IMR-90 (cell line): ENCODE data around the gene EIF4B. TPM values are rescaled to one million over a fixed set of nuclear protein-coding genes. Genes with fewer than 3 reads are reported as not detected.
A peak's percentile ranks its signal among the peaks of the same experiment; 100 is the strongest.

Experiments
- ATAC-seq: fragments of 200-7000 bp; cut with Tn5 transposase; 2 replicates; pipeline ENCODE4 v1.9.1; 2020; ENCODE audit warnings: low read depth, mild to moderate bottlenecking, moderate library complexity
- BruUV-seq: library from RNA; stranded (reverse); fragments of 400-500 nt; replicated peaks from 2 replicates; lab custom pipeline; 2021; lab: Mats Ljungman, UMichigan
- CTCF ChIA-PET: fragments of 300-600 bp; formaldehyde crosslinking; extraction: SDS; loops from one replicate; lab custom pipeline; 2021; ENCODE audit warnings: antibody characterized with exemption; lab: Yijun Ruan, JAX
- POLR2A ChIA-PET: fragments of 300-600 bp; sonication (Branson Sonifier 250); formaldehyde crosslinking; loops from one replicate; lab custom pipeline; 2022; ENCODE audit warnings: antibody characterized with exemption; ENCODE audit not compliant: unreplicated experiment; lab: Charles Lee
- DNase-seq: peaks from one replicate; pipeline ENCODE4 v3.0.0; 2013
- H2AFZ ChIP-seq: replicated peaks from 2 replicates; pipeline ENCODE3; 2013; ENCODE audit warnings: low read length, mild to moderate bottlenecking; ENCODE audit not compliant: poor library complexity
- H2AK5ac ChIP-seq: 2 replicates; pipeline ENCODE4 v1.6.1; 2013; ENCODE audit warnings: low read depth, low read length, inconsistent platforms
- H2AK9ac ChIP-seq: replicated peaks from 2 replicates; pipeline ENCODE3; 2013; ENCODE audit warnings: mild to moderate bottlenecking, low read depth, low read length, moderate library complexity; ENCODE audit not compliant: poor library complexity
- H2BK120ac ChIP-seq: 2 replicates; pipeline ENCODE4 v1.6.1; 2013; ENCODE audit warnings: low read depth, low read length, inconsistent platforms
- H2BK15ac ChIP-seq: 3 replicates; pipeline ENCODE4 v1.6.1; 2013; ENCODE audit warnings: low read depth, low read length, inconsistent platforms
- H2BK20ac ChIP-seq: 2 replicates; pipeline ENCODE4 v1.6.1; 2013; ENCODE audit warnings: low read depth, mild to moderate bottlenecking, inconsistent platforms, low read length, moderate library complexity
- H2BK5ac ChIP-seq: 2 replicates; pipeline ENCODE4 v1.6.1; 2013; ENCODE audit warnings: mild to moderate bottlenecking, low read depth, low read length, inconsistent platforms; ENCODE audit not compliant: poor library complexity, severe bottlenecking
- H3K14ac ChIP-seq: replicated peaks from 2 replicates; pipeline ENCODE4 v1.6.1; 2013; ENCODE audit warnings: low read depth, low read length, inconsistent platforms
- H3K18ac ChIP-seq: 2 replicates; pipeline ENCODE4 v1.6.1; 2013; ENCODE audit warnings: low read depth, low read length, control low read depth
- H3K23ac ChIP-seq: 2 replicates; pipeline ENCODE4 v1.6.1; 2013; ENCODE audit warnings: low read depth, low read length, inconsistent platforms
- H3K27ac ChIP-seq: 2 replicates; pipeline ENCODE4 v1.5.1; 2013; ENCODE audit warnings: mild to moderate bottlenecking, control low read depth, low read length; ENCODE audit not compliant: insufficient read depth
- H3K27me3 ChIP-seq: 2 replicates; pipeline ENCODE4 v1.6.1; 2013; ENCODE audit warnings: low read length; ENCODE audit not compliant: control insufficient read depth, insufficient read depth
- H3K36me3 ChIP-seq: 2 replicates; pipeline ENCODE4 v1.6.1; 2013; ENCODE audit warnings: low read length, mixed read lengths; ENCODE audit not compliant: control insufficient read depth, insufficient read depth
- H3K4ac ChIP-seq: 2 replicates; pipeline ENCODE4 v1.6.1; 2013; ENCODE audit warnings: low read depth, low read length, inconsistent platforms
- H3K4me1 ChIP-seq: 2 replicates; pipeline ENCODE4 v1.6.1; 2013; ENCODE audit warnings: low read length, mixed read lengths; ENCODE audit not compliant: control insufficient read depth, insufficient read depth
- H3K4me2 ChIP-seq: 2 replicates; pipeline ENCODE4 v1.6.1; 2013; ENCODE audit warnings: low read depth, mild to moderate bottlenecking, control low read depth, low read length, moderate library complexity
- H3K4me3 ChIP-seq: 2 replicates; pipeline ENCODE4 v1.5.1; 2013; ENCODE audit warnings: low read depth, mild to moderate bottlenecking, control low read depth, low read length, moderate library complexity; ENCODE audit not compliant: insufficient read depth
- H3K56ac ChIP-seq: 2 replicates; pipeline ENCODE4 v1.6.1; 2013; ENCODE audit warnings: low read length, inconsistent platforms; ENCODE audit not compliant: insufficient read depth; ENCODE audit errors: extremely low read depth
- H3K79me1 ChIP-seq, 2 experiments: 2 replicates each; pipeline ENCODE4 v1.6.1; 2013; ENCODE audit warnings: low read length in 2 of 2, inconsistent platforms in 1 of 2, low read depth in 1 of 2
- H3K9ac ChIP-seq: 2 replicates; pipeline ENCODE4 v1.6.1; 2013; ENCODE audit warnings: low read depth, low read length, control low read depth
- H3K9me1 ChIP-seq: 2 replicates; pipeline ENCODE4 v1.6.1; 2013; ENCODE audit warnings: low read length, inconsistent platforms; ENCODE audit not compliant: insufficient read depth
- H3K9me3 ChIP-seq: 2 replicates; pipeline ENCODE4 v1.6.1; 2013; ENCODE audit warnings: low read length; ENCODE audit not compliant: control insufficient read depth, insufficient read depth
- H4K20me1 ChIP-seq: 2 replicates; pipeline ENCODE4 v1.6.1; 2013; ENCODE audit warnings: low read length, inconsistent platforms; ENCODE audit not compliant: insufficient read depth
- H4K5ac ChIP-seq: 2 replicates; pipeline ENCODE4 v1.6.1; 2013; ENCODE audit warnings: mild to moderate bottlenecking, low read depth, low read length, control low read depth
- H4K8ac ChIP-seq, 2 experiments: 2 replicates each; pipeline ENCODE4 v1.6.1; 2013; ENCODE audit warnings: low read depth in 2 of 2, low read length in 2 of 2, control low read depth in 1 of 2, inconsistent platforms in 1 of 2
- H4K91ac ChIP-seq: 2 replicates; pipeline ENCODE4 v1.6.1; 2013; ENCODE audit warnings: low read depth, low read length, inconsistent platforms; ENCODE audit not compliant: insufficient read depth
- BHLHE40 ChIP-seq: fragments of 150-350 bp; IDR thresholded peaks from 2 replicates; pipeline ENCODE4 v1.6.1; 2016; ENCODE audit warnings: mild to moderate bottlenecking, low read depth, low read length
- CEBPB ChIP-seq: IDR thresholded peaks from 2 replicates; pipeline ENCODE4 v1.6.1; 2012; ENCODE audit warnings: low read depth, low read length, improper control_type of control experiment
- POLR2A ChIP-seq: IDR thresholded peaks from 2 replicates; pipeline ENCODE4 v1.6.1; 2012; ENCODE audit warnings: mild to moderate bottlenecking, low read depth, low read length
- RAD21 ChIP-seq: IDR thresholded peaks from 2 replicates; pipeline ENCODE4 v1.6.1; 2012; ENCODE audit warnings: low read length, improper control_type of control experiment
- WGBS, 2 experiments: methylation state at CpG; one replicate each; pipeline versions ENCODE4 v1.1.5 to v1.1.7; 2013; ENCODE audit warnings: missing lambda C conversion rate in 2 of 2; ENCODE audit not compliant: insufficient read length in 1 of 2; ENCODE audit errors: extremely low coverage in 2 of 2; 5-methylcytosine and 5-hydroxymethylcytosine counted together
- dilution Hi-C: fragments of 300-500 bp; cut with HindIII; formaldehyde crosslinking; loops from one replicate; pipeline ENCODE4 v1.14.3; 2018; ENCODE audit warnings: low sequenced_read_pairs; ENCODE audit not compliant: unreplicated experiment
- in situ Hi-C: fragments of 300-500 bp; cut with MboI; formaldehyde crosslinking; loops from 3 replicates; pipeline ENCODE4 v1.14.3; 2019; ENCODE audit warnings: low sequenced_read_pairs, inconsistent platforms, mixed read lengths
- intact Hi-C: fragments of 100-400 bp; cut with micrococcal nuclease; formaldehyde crosslinking; loops from 2 replicates; pipeline ENCODE4 v1.10.0; 2022
- polyA plus RNA-seq, 3 experiments: library from polyadenylated mRNA; depleted of rRNA; stranded (reverse); fragments of >200 nt; gene quantifications; 2 replicates each; pipeline ENCODE4 v1.2.3, GENCODE V29; 2012; ENCODE audit warnings: low replicate concordance in 1 of 3
- total RNA-seq: library from RNA; depleted of rRNA; stranded (reverse); fragments of >200 nt; gene quantifications from 2 replicates; pipeline ENCODE4 v1.2.3, GENCODE V29; 2012

EIF4B gene
- total and polyA plus RNA-seq, 2 of the 4 experiments (the other 2 are of a cell fraction) = 313 to 671 TPM

- Histone ChIP-seq H4K20me1 (peaks cover 22% of the 10 kb centered on the region), H3K79me1 (peaks cover 5 to 58% of the 10 kb centered on the region in 2 experiments; a peak in 3 of 4 replicates), H3K9ac (peak overlapping the region; percentile 49), H3K14ac (peak overlapping the region; percentile 54), H4K5ac (peak overlapping the region; percentile 46), H3K4me2 (peak overlapping the region; percentile 67), H2AFZ (no peak overlapping the region), H4K91ac (peak overlapping the region; percentile 69), H2AK9ac (peak overlapping the region; percentile 84), H3K4ac (peak overlapping the region; percentile 68), H2BK15ac (peak overlapping the region; percentile 90; the same call in 2 of the 3 replicates), H3K9me3 (no peaks in the 10 kb centered on the region), H3K18ac (peak overlapping the region; percentile 43), H2BK20ac (peak overlapping the region; percentile 84), H3K27ac (peak overlapping the region; percentile 99), H3K27me3 (no peaks in the 10 kb centered on the region), H3K9me1 (peaks cover 25% of the 10 kb centered on the region), H3K36me3 (peaks cover 34% of the 10 kb centered on the region), H2BK120ac (peak overlapping the region; percentile 86), H3K4me3 (no peak overlapping the region; the same call in 1 of the 2 replicates), H3K23ac (peak overlapping the region; percentile 30), H2AK5ac (peak overlapping the region; percentile 100), H2BK5ac (peak overlapping the region; percentile 99), H3K56ac (peak overlapping the region; percentile 52; the same call in 1 of the 2 replicates), H4K8ac (peak overlapping the region in 1 of 2 experiments; percentile 67; a peak in 3 of 4 replicates), H3K4me1 (peaks cover 48% of the 10 kb centered on the region)
- in situ Hi-C loops (no loop called here), dilution Hi-C loops (no loop called here), intact Hi-C loops (loop anchor here (5.0 kb wide), 1 partner anchor 245 kb away; the partner anchor contains the start of genes MYG1 and PFDN5)
- DNase-seq = no peak
- CTCF ChIA-PET = interaction anchor here (1.0 kb wide), 1 partner anchor 14 kb away, joined by 4 read pairs; no protein-coding TSS in a partner anchor
- ATAC-seq = no peak
- TF ChIP-seq BHLHE40 = no peak
- no peak for TF ChIP-seq POLR2A
- peak; percentile 61 for TF ChIP-seq CEBPB
- TF ChIP-seq RAD21 = no peak
- BruUV-seq = no TSS peak
- 96% methylated on average over 4 of the region's 7 CpGs; no CpG with 5 or more reads in 1 of the 2 experiments for WGBS, 2 experiments
- POLR2A ChIA-PET = interaction anchor here (0.5 to 1.8 kb wide), 4 partner anchors 10 to 57 kb away, joined by 3 to 8 read pairs (median 4); partner anchors contain the start of gene SPRYD3
These were observed 45.7 kb downstream of the EIF4B start for GRCh38 chr12:53051881-53052412.
